IMR-90 (cell line): Measurements from ENCODE around the gene RCC1. TPM values are rescaled to one million over a fixed set of nuclear protein-coding genes. Genes with fewer than 3 reads are reported as not detected.
A peak's percentile ranks its signal among the peaks of the same experiment; 100 is the strongest.

Experiments
- ATAC-seq: fragments of 200-7000 bp; cut with Tn5 transposase; 2 replicates; pipeline ENCODE4 v1.9.1; 2020; ENCODE audit warnings: low read depth, mild to moderate bottlenecking, moderate library complexity
- BruUV-seq: library from RNA; stranded (reverse); fragments of 400-500 nt; replicated peaks from 2 replicates; lab custom pipeline; 2021; lab: Mats Ljungman, UMichigan
- CTCF ChIA-PET: fragments of 300-600 bp; formaldehyde crosslinking; extraction: SDS; loops from one replicate; lab custom pipeline; 2021; ENCODE audit warnings: antibody characterized with exemption; lab: Yijun Ruan, JAX
- POLR2A ChIA-PET: fragments of 300-600 bp; sonication (Branson Sonifier 250); formaldehyde crosslinking; loops from one replicate; lab custom pipeline; 2022; ENCODE audit warnings: antibody characterized with exemption; ENCODE audit not compliant: unreplicated experiment; lab: Charles Lee
- DNase-seq: peaks from one replicate; pipeline ENCODE4 v3.0.0; 2013
- H2AFZ ChIP-seq: replicated peaks from 2 replicates; pipeline ENCODE3; 2013; ENCODE audit warnings: low read length, mild to moderate bottlenecking; ENCODE audit not compliant: poor library complexity
- H2AK5ac ChIP-seq: 2 replicates; pipeline ENCODE4 v1.6.1; 2013; ENCODE audit warnings: low read depth, low read length, inconsistent platforms
- H2AK9ac ChIP-seq: replicated peaks from 2 replicates; pipeline ENCODE3; 2013; ENCODE audit warnings: mild to moderate bottlenecking, low read depth, low read length, moderate library complexity; ENCODE audit not compliant: poor library complexity
- H2BK120ac ChIP-seq: 2 replicates; pipeline ENCODE4 v1.6.1; 2013; ENCODE audit warnings: low read depth, low read length, inconsistent platforms
- H2BK15ac ChIP-seq: 3 replicates; pipeline ENCODE4 v1.6.1; 2013; ENCODE audit warnings: low read depth, low read length, inconsistent platforms
- H2BK20ac ChIP-seq: 2 replicates; pipeline ENCODE4 v1.6.1; 2013; ENCODE audit warnings: low read depth, mild to moderate bottlenecking, inconsistent platforms, low read length, moderate library complexity
- H2BK5ac ChIP-seq: 2 replicates; pipeline ENCODE4 v1.6.1; 2013; ENCODE audit warnings: mild to moderate bottlenecking, low read depth, low read length, inconsistent platforms; ENCODE audit not compliant: poor library complexity, severe bottlenecking
- H3K14ac ChIP-seq: replicated peaks from 2 replicates; pipeline ENCODE4 v1.6.1; 2013; ENCODE audit warnings: low read depth, low read length, inconsistent platforms
- H3K18ac ChIP-seq: 2 replicates; pipeline ENCODE4 v1.6.1; 2013; ENCODE audit warnings: low read depth, low read length, control low read depth
- H3K23ac ChIP-seq: 2 replicates; pipeline ENCODE4 v1.6.1; 2013; ENCODE audit warnings: low read depth, low read length, inconsistent platforms
- H3K27ac ChIP-seq: 2 replicates; pipeline ENCODE4 v1.5.1; 2013; ENCODE audit warnings: mild to moderate bottlenecking, control low read depth, low read length; ENCODE audit not compliant: insufficient read depth
- H3K27me3 ChIP-seq: 2 replicates; pipeline ENCODE4 v1.6.1; 2013; ENCODE audit warnings: low read length; ENCODE audit not compliant: control insufficient read depth, insufficient read depth
- H3K36me3 ChIP-seq: 2 replicates; pipeline ENCODE4 v1.6.1; 2013; ENCODE audit warnings: low read length, mixed read lengths; ENCODE audit not compliant: control insufficient read depth, insufficient read depth
- H3K4ac ChIP-seq: 2 replicates; pipeline ENCODE4 v1.6.1; 2013; ENCODE audit warnings: low read depth, low read length, inconsistent platforms
- H3K4me1 ChIP-seq: 2 replicates; pipeline ENCODE4 v1.6.1; 2013; ENCODE audit warnings: low read length, mixed read lengths; ENCODE audit not compliant: control insufficient read depth, insufficient read depth
- H3K4me2 ChIP-seq: 2 replicates; pipeline ENCODE4 v1.6.1; 2013; ENCODE audit warnings: low read depth, mild to moderate bottlenecking, control low read depth, low read length, moderate library complexity
- H3K4me3 ChIP-seq: 2 replicates; pipeline ENCODE4 v1.5.1; 2013; ENCODE audit warnings: low read depth, mild to moderate bottlenecking, control low read depth, low read length, moderate library complexity; ENCODE audit not compliant: insufficient read depth
- H3K56ac ChIP-seq: 2 replicates; pipeline ENCODE4 v1.6.1; 2013; ENCODE audit warnings: low read length, inconsistent platforms; ENCODE audit not compliant: insufficient read depth; ENCODE audit errors: extremely low read depth
- H3K79me1 ChIP-seq, 2 experiments: 2 replicates each; pipeline ENCODE4 v1.6.1; 2013; ENCODE audit warnings: low read length in 2 of 2, inconsistent platforms in 1 of 2, low read depth in 1 of 2
- H3K9ac ChIP-seq: 2 replicates; pipeline ENCODE4 v1.6.1; 2013; ENCODE audit warnings: low read depth, low read length, control low read depth
- H3K9me1 ChIP-seq: 2 replicates; pipeline ENCODE4 v1.6.1; 2013; ENCODE audit warnings: low read length, inconsistent platforms; ENCODE audit not compliant: insufficient read depth
- H3K9me3 ChIP-seq: 2 replicates; pipeline ENCODE4 v1.6.1; 2013; ENCODE audit warnings: low read length; ENCODE audit not compliant: control insufficient read depth, insufficient read depth
- H4K20me1 ChIP-seq: 2 replicates; pipeline ENCODE4 v1.6.1; 2013; ENCODE audit warnings: low read length, inconsistent platforms; ENCODE audit not compliant: insufficient read depth
- H4K5ac ChIP-seq: 2 replicates; pipeline ENCODE4 v1.6.1; 2013; ENCODE audit warnings: mild to moderate bottlenecking, low read depth, low read length, control low read depth
- H4K8ac ChIP-seq, 2 experiments: 2 replicates each; pipeline ENCODE4 v1.6.1; 2013; ENCODE audit warnings: low read depth in 2 of 2, low read length in 2 of 2, control low read depth in 1 of 2, inconsistent platforms in 1 of 2
- H4K91ac ChIP-seq: 2 replicates; pipeline ENCODE4 v1.6.1; 2013; ENCODE audit warnings: low read depth, low read length, inconsistent platforms; ENCODE audit not compliant: insufficient read depth
- BHLHE40 ChIP-seq: fragments of 150-350 bp; IDR thresholded peaks from 2 replicates; pipeline ENCODE4 v1.6.1; 2016; ENCODE audit warnings: mild to moderate bottlenecking, low read depth, low read length
- CEBPB ChIP-seq: IDR thresholded peaks from 2 replicates; pipeline ENCODE4 v1.6.1; 2012; ENCODE audit warnings: low read depth, low read length, improper control_type of control experiment
- CHD1 ChIP-seq: IDR thresholded peaks from 2 replicates; pipeline ENCODE4 v1.6.1; 2012; ENCODE audit warnings: low read depth, low read length, improper control_type of control experiment
- CTCF ChIP-seq: conservative IDR thresholded peaks from 2 replicates; pipeline ENCODE4 v1.5.1; 2012; ENCODE audit warnings: mild to moderate bottlenecking, low read depth, low read length, improper control_type of control experiment
- FOS ChIP-seq: fragments of 150-350 bp; IDR thresholded peaks from 2 replicates; pipeline ENCODE4 v1.6.1; 2016; ENCODE audit warnings: low read depth, low read length
- MAZ ChIP-seq: IDR thresholded peaks from 2 replicates; pipeline ENCODE4 v1.6.1; 2012; ENCODE audit warnings: low read depth, mild to moderate bottlenecking, low read length, improper control_type of control experiment, moderate library complexity, borderline replicate concordance
- MXI1 ChIP-seq: IDR thresholded peaks from 2 replicates; pipeline ENCODE4 v1.6.1; 2012; ENCODE audit warnings: low read depth, mild to moderate bottlenecking, low read length, moderate library complexity, borderline replicate concordance
- NFE2L2 ChIP-seq: fragments of 150-350 bp; IDR thresholded peaks from 2 replicates; pipeline ENCODE4 v1.6.1; 2016; ENCODE audit warnings: low read depth, mild to moderate bottlenecking, low read length
- RCOR1 ChIP-seq: IDR thresholded peaks from 2 replicates; pipeline ENCODE4 v1.6.1; 2012; ENCODE audit warnings: mild to moderate bottlenecking, low read length, improper control_type of control experiment; ENCODE audit not compliant: insufficient replicate concordance
- RFX5 ChIP-seq: IDR thresholded peaks from 2 replicates; pipeline ENCODE4 v1.8.0; 2012; ENCODE audit warnings: low read depth, mild to moderate bottlenecking, low read length, moderate library complexity
- SMC3 ChIP-seq: fragments of 150-350 bp; IDR thresholded peaks from 2 replicates; pipeline ENCODE4 v1.6.1; 2016; ENCODE audit warnings: low read depth, mild to moderate bottlenecking, antibody characterized with exemption, low read length, moderate library complexity
- USF2 ChIP-seq: fragments of 150-350 bp; IDR thresholded peaks from 2 replicates; pipeline ENCODE4 v1.6.1; 2017; ENCODE audit warnings: mild to moderate bottlenecking, antibody characterized with exemption, low read length, low read depth
- WGBS, 2 experiments: methylation state at CpG; one replicate each; pipeline versions ENCODE4 v1.1.5 to v1.1.7; 2013; ENCODE audit warnings: missing lambda C conversion rate in 2 of 2; ENCODE audit not compliant: insufficient read length in 1 of 2; ENCODE audit errors: extremely low coverage in 2 of 2; 5-methylcytosine and 5-hydroxymethylcytosine counted together
- dilution Hi-C: fragments of 300-500 bp; cut with HindIII; formaldehyde crosslinking; loops from one replicate; pipeline ENCODE4 v1.14.3; 2018; ENCODE audit warnings: low sequenced_read_pairs; ENCODE audit not compliant: unreplicated experiment
- in situ Hi-C: fragments of 300-500 bp; cut with MboI; formaldehyde crosslinking; loops from 3 replicates; pipeline ENCODE4 v1.14.3; 2019; ENCODE audit warnings: low sequenced_read_pairs, inconsistent platforms, mixed read lengths
- intact Hi-C: fragments of 100-400 bp; cut with micrococcal nuclease; formaldehyde crosslinking; loops from 2 replicates; pipeline ENCODE4 v1.10.0; 2022
- polyA plus RNA-seq, 3 experiments: library from polyadenylated mRNA; depleted of rRNA; stranded (reverse); fragments of >200 nt; gene quantifications; 2 replicates each; pipeline ENCODE4 v1.2.3, GENCODE V29; 2012; ENCODE audit warnings: low replicate concordance in 1 of 3
- total RNA-seq: library from RNA; depleted of rRNA; stranded (reverse); fragments of >200 nt; gene quantifications from 2 replicates; pipeline ENCODE4 v1.2.3, GENCODE V29; 2012

Gene RCC1
- total and polyA plus RNA-seq, 2 of the 4 experiments (the other 2 are of a cell fraction): 33.2 to 43.9 TPM

- Histone ChIP-seq H2BK15ac (no peak overlapping the region; the same call in 2 of the 3 replicates), H2BK120ac (peak overlapping the region; percentile 41; the same call in 1 of the 2 replicates), H2BK5ac (peak overlapping the region; percentile 58), H3K23ac (peak overlapping the region; percentile 95; the same call in 1 of the 2 replicates), H4K20me1 (peaks cover 44% of the 10 kb centered on the region), H3K79me1 (peaks cover 13 to 35% of the 10 kb centered on the region in 2 experiments), H2AFZ (peak overlapping the region; percentile 93), H3K14ac (peak overlapping the region; percentile 73), H2BK20ac (no peak overlapping the region), H4K91ac (peak overlapping the region; percentile 48; the same call in 1 of the 2 replicates), H3K18ac (no peak overlapping the region), H3K9me1 (peaks cover 7% of the 10 kb centered on the region; the same call in 1 of the 2 replicates), H3K36me3 (peaks cover 34% of the 10 kb centered on the region), H3K9me3 (no peaks in the 10 kb centered on the region), H4K5ac (peak overlapping the region; percentile 7; the same call in 1 of the 2 replicates), H3K4me1 (peaks cover 6% of the 10 kb centered on the region; the same call in 1 of the 2 replicates), H4K8ac (peak overlapping the region; percentile 37 to 76), H3K56ac (peak overlapping the region; percentile 56), H3K4ac (peak overlapping the region; percentile 72), H3K9ac (peak overlapping the region; percentile 76), H3K4me2 (peak overlapping the region; percentile 96), H3K4me3 (peak overlapping the region; percentile 79), H3K27me3 (no peaks in the 10 kb centered on the region), H2AK5ac (peak overlapping the region; percentile 84), H2AK9ac (peak overlapping the region; percentile 94), H3K27ac (peak overlapping the region; percentile 75)
- ATAC-seq: peak; percentile 95
- intact Hi-C loops: loop anchor here (1.0 to 5.0 kb wide), 2 partner anchors 28 to 64 kb away; partner anchors contain the start of gene TRNAU1AP
- in situ Hi-C loops: no loop called here
- ChIA-PET CTCF (interaction anchor here (1.0 to 1.7 kb wide), 4 partner anchors 20 to 233 kb away, joined by 3 to 6 read pairs (median 3); no protein-coding TSS in a partner anchor), POLR2A (interaction anchor here (0.6 to 1.5 kb wide), 6 partner anchors 19 to 498 kb away, joined by 3 to 6 read pairs (median 4); no protein-coding TSS in a partner anchor)
- dilution Hi-C loops: no loop called here
- DNase-seq: peak; percentile 94
- BruUV-seq: no TSS peak
- WGBS, 2 experiments: 0% methylated on average over 36 of the region's 75 CpGs; no CpG with 5 or more reads in 1 of the 2 experiments
- TF ChIP-seq NFE2L2 (no peak), RCOR1 (no peak), MXI1 (peak; percentile 74), SMC3 (no peak), CEBPB (0 out of 2 replicates have a peak, but pooled peaks have one; percentile 0), BHLHE40 (no peak), CHD1 (0 out of 2 replicates have a peak, but pooled peaks have one; percentile 47), USF2 (peak; percentile 80), FOS (0 out of 2 replicates have a peak, but pooled peaks have one; percentile 12), MAZ (peak; percentile 77; the same call in 1 of the 2 replicates), CTCF (no peak), RFX5 (no peak)
Measured at GRCh38 chr1:28581531-28582247, 75.8 kb downstream of the RCC1 start.
